AG08396 (cell line): Measurements from ENCODE around the gene TFCP2L1.

Experiments used
- DNase-seq: peaks from one replicate; pipeline ENCODE4 v3.0.0; 2012; ENCODE audit warnings: low spot score, mixed read lengths

The TFCP2L1 gene

GRCh38 chr2:121218386-121218938 is 66.5 kb downstream of the TFCP2L1 start:
- DNase-seq, result no peak

- DNase-seq, result no peak
Observed at GRCh38 chr2:121217627-121218026, 67.4 kb downstream of the TFCP2L1 start.

- DNase-seq, result no peak
Observed at GRCh38 chr2:121214296-121214695, 70.7 kb downstream of the TFCP2L1 start.

GRCh38 chr2:121213386-121213785 is 71.6 kb downstream of the TFCP2L1 start:
- no peak for DNase-seq

- DNase-seq, result no peak
Observed at GRCh38 chr2:121212661-121213325, 72.2 kb downstream of the TFCP2L1 start.

GRCh38 chr2:121211689-121212151 is 73.3 kb downstream of the TFCP2L1 start:
- no peak for DNase-seq

GRCh38 chr2:121211251-121211650 is 73.8 kb downstream of the TFCP2L1 start:
- no peak for DNase-seq

- peak; percentile 24 for DNase-seq
Observed at GRCh38 chr2:121210691-121211090, 74.3 kb downstream of the TFCP2L1 start.

- no peak for DNase-seq
Observed at GRCh38 chr2:121209014-121209610, 75.9 kb downstream of the TFCP2L1 start.

GRCh38 chr2:121207494-121207893 is 77.5 kb downstream of the TFCP2L1 start:
- no peak for DNase-seq

GRCh38 chr2:121205321-121205942 is 79.6 kb downstream of the TFCP2L1 start:
- peak; percentile 39 for DNase-seq

GRCh38 chr2:121203591-121204249 is 81.3 kb downstream of the TFCP2L1 start:
- no peak for DNase-seq

GRCh38 chr2:121202541-121203310 is 82.3 kb downstream of the TFCP2L1 start:
- no peak for DNase-seq

- DNase-seq, result no peak
Observed at GRCh38 chr2:121201796-121202195, 83.2 kb downstream of the TFCP2L1 start.

- DNase-seq, result no peak
Observed at GRCh38 chr2:121200419-121201315, 84.3 kb downstream of the TFCP2L1 start.

GRCh38 chr2:121200011-121200347 is 85.0 kb downstream of the TFCP2L1 start:
- no peak for DNase-seq

- no peak for DNase-seq
Observed at GRCh38 chr2:121199281-121200010, 85.6 kb downstream of the TFCP2L1 start.

- DNase-seq, result peak; percentile 63
Observed at GRCh38 chr2:121197369-121198091, 87.5 kb downstream of the TFCP2L1 start.

- no peak for DNase-seq
Observed at GRCh38 chr2:121196849-121197155, 88.2 kb downstream of the TFCP2L1 start.
